Left ventricle myocardium inferior (tissue), 1 donor: ENCODE results near the gene MTFR1L. TPM values are rescaled to one million over a fixed set of nuclear protein-coding genes. Genes with fewer than 3 reads are reported as not detected.

Source experiments
- DNase-seq: peaks from one replicate; pipeline ENCODE4 v3.0.0-alpha.2; 2020
- H3K27ac ChIP-seq: fragments of 200-600 bp; replicated peaks from 2 replicates; pipeline ENCODE4 v1.8.0; 2021
- H3K27me3 ChIP-seq: fragments of 200-600 bp; 2 replicates; pipeline ENCODE4 v1.8.0; 2021; ENCODE audit warnings: low read depth
- H3K36me3 ChIP-seq: fragments of 200-600 bp; 2 replicates; pipeline ENCODE4 v1.8.0; 2021
- H3K4me1 ChIP-seq: fragments of 200-600 bp; 2 replicates; pipeline ENCODE4 v1.8.0; 2021
- H3K4me3 ChIP-seq: fragments of 200-600 bp; 2 replicates; pipeline ENCODE4 v1.8.0; 2021; ENCODE audit warnings: mild to moderate bottlenecking, moderate library complexity
- H3K9me3 ChIP-seq: fragments of 200-600 bp; replicated peaks from 2 replicates; pipeline ENCODE4 v1.8.0; 2021
- intact Hi-C: fragments of 100-400 bp; cut with micrococcal nuclease; formaldehyde crosslinking; loops from one replicate; pipeline ENCODE4 v1.11.0; 2022
- total RNA-seq: library from RNA; stranded (reverse); fragmentation: NEBNext Ultra II Directional; extraction: Animal tissue kit (Norgen Biotek cat#: 25700); gene quantifications from one replicate; pipeline ENCODE4 v1.2.1, GENCODE V29; 2021
- TF ChIP-seq, protein P1 (sequence below): fragments of 200-600 bp; IDR thresholded peaks from 2 replicates; pipeline ENCODE4 v1.8.0; 2021; ENCODE audit warnings: antibody characterized with exemption, mild to moderate bottlenecking, borderline replicate concordance
- donor health status: DM: no; HTN: yes; CAD: no; lungs with severe emphysema.

The MTFR1L gene
- total RNA-seq, 1 donor from 2014 or later, result 252 TPM

DNA sequence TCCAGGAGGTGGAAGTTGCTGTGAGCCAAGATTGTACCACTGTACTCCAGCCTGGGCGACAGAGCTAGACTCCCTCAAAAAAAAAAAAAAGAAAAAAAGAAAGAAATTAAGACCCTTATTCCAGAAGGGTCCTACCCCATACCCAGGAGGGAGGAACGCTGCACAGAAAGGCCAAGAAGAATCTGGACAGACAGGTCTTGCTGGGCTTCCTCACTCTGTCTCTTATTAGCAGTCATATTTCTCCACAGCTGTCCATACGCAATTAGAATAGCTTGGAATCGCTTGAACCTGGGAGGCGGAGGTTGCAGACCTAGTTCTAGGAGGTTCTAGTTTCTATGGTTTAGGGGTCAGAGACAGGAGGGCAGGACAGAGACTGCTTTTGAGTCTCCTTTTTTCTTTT is 58.9 kb downstream of the MTFR1L start:
- Histone ChIP-seq H3K4me3 (no peak overlapping the region), H3K27me3 (no peaks in the 10 kb centered on the region), H3K27ac (no peak overlapping the region), H3K4me1 (peaks cover 21% of the 10 kb centered on the region), H3K9me3 (no peaks in the 10 kb centered on the region), H3K36me3 (no peaks in the 10 kb centered on the region)
- TF ChIP-seq, protein P1, sequence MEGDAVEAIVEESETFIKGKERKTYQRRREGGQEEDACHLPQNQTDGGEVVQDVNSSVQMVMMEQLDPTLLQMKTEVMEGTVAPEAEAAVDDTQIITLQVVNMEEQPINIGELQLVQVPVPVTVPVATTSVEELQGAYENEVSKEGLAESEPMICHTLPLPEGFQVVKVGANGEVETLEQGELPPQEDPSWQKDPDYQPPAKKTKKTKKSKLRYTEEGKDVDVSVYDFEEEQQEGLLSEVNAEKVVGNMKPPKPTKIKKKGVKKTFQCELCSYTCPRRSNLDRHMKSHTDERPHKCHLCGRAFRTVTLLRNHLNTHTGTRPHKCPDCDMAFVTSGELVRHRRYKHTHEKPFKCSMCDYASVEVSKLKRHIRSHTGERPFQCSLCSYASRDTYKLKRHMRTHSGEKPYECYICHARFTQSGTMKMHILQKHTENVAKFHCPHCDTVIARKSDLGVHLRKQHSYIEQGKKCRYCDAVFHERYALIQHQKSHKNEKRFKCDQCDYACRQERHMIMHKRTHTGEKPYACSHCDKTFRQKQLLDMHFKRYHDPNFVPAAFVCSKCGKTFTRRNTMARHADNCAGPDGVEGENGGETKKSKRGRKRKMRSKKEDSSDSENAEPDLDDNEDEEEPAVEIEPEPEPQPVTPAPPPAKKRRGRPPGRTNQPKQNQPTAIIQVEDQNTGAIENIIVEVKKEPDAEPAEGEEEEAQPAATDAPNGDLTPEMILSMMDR, result no peak
- intact Hi-C loops, result no loop called here
- no peak for DNase-seq

DNA sequence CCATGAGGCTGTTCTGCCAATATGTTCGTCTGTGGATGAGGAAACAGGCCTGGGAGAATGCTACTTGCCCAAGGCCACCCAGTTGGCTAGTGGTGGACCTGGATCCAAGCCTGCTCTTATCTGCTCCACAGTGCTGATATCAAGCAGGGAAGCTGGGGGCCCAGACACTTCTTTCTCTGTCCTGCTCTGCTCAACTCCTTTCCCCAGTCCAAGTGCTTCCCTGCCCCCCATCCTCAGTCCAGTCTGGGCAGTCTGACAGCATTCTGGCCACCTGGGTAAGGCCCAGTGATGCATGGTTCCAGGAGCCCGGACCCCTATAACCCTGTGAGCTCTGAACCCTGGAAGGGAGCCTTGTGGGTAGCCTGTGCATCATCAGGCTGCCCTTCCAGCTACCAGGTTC is 59.9 kb downstream of the MTFR1L start:
- TF ChIP-seq, protein P1, result no peak
- Histone ChIP-seq H3K27me3 (no peaks in the 10 kb centered on the region), H3K4me1 (peaks cover 16% of the 10 kb centered on the region), H3K4me3 (no peak overlapping the region), H3K36me3 (no peaks in the 10 kb centered on the region), H3K27ac (no peak overlapping the region), H3K9me3 (no peaks in the 10 kb centered on the region)
- intact Hi-C loops, result no loop called here
- no peak for DNase-seq

DNA sequence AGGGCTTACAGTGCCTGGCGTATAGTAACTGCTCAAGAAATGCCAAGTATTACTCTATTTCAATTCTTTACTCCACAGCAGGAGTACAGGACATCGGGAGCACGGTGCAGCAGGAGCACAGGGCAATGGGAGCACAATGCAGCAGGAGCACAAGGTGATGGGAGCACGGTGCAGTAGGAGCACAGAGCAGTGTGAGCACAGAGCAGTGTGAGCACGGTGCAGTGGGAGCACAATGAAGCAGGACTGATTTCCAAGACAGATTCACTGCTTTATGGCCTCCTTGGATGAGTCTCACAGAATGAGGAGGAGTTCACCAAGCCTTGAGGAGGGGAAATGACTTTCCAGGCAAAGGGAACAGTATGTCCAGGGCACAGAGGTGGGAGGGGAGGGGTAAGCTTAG is 60.8 kb downstream of the MTFR1L start:
- H3K36me3 ChIP-seq, result no peaks in the 10 kb centered on the region
- H3K4me1 ChIP-seq, result peaks cover 9% of the 10 kb centered on the region
- TF ChIP-seq, protein P1, result no peak
- no peak overlapping the region for H3K27ac ChIP-seq
- no peaks in the 10 kb centered on the region for H3K27me3 ChIP-seq
- intact Hi-C loops, result no loop called here
- DNase-seq, result no peak
- no peak overlapping the region for H3K4me3 ChIP-seq
- H3K9me3 ChIP-seq, result no peaks in the 10 kb centered on the region

DNA sequence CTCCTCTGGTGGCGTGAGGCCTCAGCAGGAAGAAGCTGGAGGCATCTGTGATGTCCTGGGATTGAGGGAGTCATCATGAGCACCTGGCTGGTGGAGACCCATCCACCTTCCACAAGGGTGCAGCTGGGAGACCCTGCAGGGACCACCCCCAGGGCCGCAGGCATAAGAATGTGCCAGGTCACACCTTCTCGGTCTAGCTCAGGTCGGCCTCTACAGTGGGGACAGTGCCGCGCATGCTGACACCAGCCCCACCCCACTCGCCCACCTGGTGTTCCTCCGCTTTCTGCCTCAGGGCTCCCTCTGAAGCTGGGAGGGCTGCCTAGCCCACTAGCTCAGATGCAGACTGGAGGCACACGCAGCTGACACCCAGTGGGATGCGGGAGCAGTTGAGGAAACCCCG is 61.5 kb downstream of the MTFR1L start:
- DNase-seq, result no peak
- Histone ChIP-seq H3K4me1 (peaks cover 1% of the 10 kb centered on the region), H3K9me3 (no peaks in the 10 kb centered on the region), H3K36me3 (no peaks in the 10 kb centered on the region), H3K4me3 (no peak overlapping the region), H3K27ac (no peak overlapping the region), H3K27me3 (no peaks in the 10 kb centered on the region)
- intact Hi-C loops, result no loop called here
- TF ChIP-seq, protein P1, result no peak

Other genes with a start within 250 kb of the MTFR1L start
- 18.0 TPM for gene MAN1C1, start 203.2 kb upstream of the MTFR1L start, total RNA-seq
- 45.2 TPM for gene SELENON, start 19.8 kb upstream of the MTFR1L start, total RNA-seq
- not detected for gene AUNIP, start 39.5 kb downstream of the MTFR1L start, total RNA-seq
- 1.9 TPM for gene PAQR7, start 55.8 kb downstream of the MTFR1L start, total RNA-seq
- 47.1 TPM for gene STMN1, start 86.5 kb downstream of the MTFR1L start, total RNA-seq
- gene PAFAH2, start 178.1 kb downstream of the MTFR1L start, total RNA-seq, result 10.6 TPM
- gene EXTL1, start 201.8 kb downstream of the MTFR1L start, total RNA-seq, result 11.3 TPM
- gene SLC30A2, start 226.2 kb downstream of the MTFR1L start, total RNA-seq, result 7.1 TPM
- gene TRIM63, start 247.7 kb downstream of the MTFR1L start, total RNA-seq, result 203 TPM